ENCODE results near the gene NR2E1.

DNA sequence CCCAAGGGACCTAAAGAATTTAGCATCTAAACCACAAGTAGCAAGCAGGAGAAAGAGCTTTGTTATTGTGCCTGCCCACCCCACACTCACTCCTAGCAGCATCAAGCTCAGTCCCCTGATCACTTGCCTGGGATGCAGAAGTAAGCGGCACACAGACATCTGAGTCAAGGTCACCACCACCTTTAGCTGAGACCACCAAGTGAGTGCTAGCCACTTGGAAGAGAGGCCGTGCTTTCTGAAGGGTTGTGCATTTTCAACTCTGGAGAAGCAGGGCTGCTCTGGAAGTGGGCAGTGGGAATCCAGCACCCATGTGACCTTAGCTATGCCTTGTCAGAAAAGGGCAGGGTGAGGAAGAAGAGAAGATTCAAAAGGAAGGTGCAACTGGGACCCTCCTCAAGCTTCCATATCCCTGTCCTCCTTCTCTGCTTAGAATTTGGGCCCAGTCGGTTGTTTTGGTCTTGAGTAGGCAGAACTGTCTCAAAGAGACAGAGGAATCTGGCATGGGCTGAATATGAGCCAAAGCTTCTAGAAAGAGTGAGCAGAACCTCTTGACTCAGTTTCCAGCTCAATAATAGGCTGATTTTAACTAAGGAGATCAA, 6.2 kb downstream of the NR2E1 start:
- TF ChIP-seq, protein P1, sequence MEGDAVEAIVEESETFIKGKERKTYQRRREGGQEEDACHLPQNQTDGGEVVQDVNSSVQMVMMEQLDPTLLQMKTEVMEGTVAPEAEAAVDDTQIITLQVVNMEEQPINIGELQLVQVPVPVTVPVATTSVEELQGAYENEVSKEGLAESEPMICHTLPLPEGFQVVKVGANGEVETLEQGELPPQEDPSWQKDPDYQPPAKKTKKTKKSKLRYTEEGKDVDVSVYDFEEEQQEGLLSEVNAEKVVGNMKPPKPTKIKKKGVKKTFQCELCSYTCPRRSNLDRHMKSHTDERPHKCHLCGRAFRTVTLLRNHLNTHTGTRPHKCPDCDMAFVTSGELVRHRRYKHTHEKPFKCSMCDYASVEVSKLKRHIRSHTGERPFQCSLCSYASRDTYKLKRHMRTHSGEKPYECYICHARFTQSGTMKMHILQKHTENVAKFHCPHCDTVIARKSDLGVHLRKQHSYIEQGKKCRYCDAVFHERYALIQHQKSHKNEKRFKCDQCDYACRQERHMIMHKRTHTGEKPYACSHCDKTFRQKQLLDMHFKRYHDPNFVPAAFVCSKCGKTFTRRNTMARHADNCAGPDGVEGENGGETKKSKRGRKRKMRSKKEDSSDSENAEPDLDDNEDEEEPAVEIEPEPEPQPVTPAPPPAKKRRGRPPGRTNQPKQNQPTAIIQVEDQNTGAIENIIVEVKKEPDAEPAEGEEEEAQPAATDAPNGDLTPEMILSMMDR (IDR thresholded peaks at IDR 0.05) = no peak
- TF ChIP-seq ZFX (IDR thresholded peaks at IDR 0.05; ENCODE audit: borderline replicate concordance) = no peak

Measured in 22Rv1 (cell line).